T-cell (primary cell): Measurements from ENCODE around the gene TENT4B. TPM values are rescaled to one million over a fixed set of nuclear protein-coding genes. Genes with fewer than 3 reads are reported as not detected.

Source experiments
- ATAC-seq, 4 experiments: fragments of 200-7000 bp in 3 of 4; fragments of 150-1000 bp in 1 of 4; cut with Tn5 transposase; replicated peaks in 1 of 4; 1 replicate in 3 of 4; 2 replicates in 1 of 4; pipeline ENCODE4 v1.10.0; 2021; ENCODE audit warnings: moderate library complexity in 3 of 4, mild to moderate bottlenecking in 2 of 4, moderate number of reproducible peaks in 1 of 4
- CTCF ChIA-PET, 2 donors: fragments of 300-600 bp; sonication (Branson Sonifier 250); formaldehyde crosslinking; loops; one replicate each; lab custom pipeline; 2022; ENCODE audit warnings: antibody characterized with exemption in 2 of 2; lab: Charles Lee
- POLR2A ChIA-PET, 2 donors: fragments of 300-600 bp; sonication (Branson Sonifier 250); formaldehyde crosslinking; loops; one replicate each; lab custom pipeline; 2022; ENCODE audit warnings: antibody characterized with exemption in 2 of 2; lab: Charles Lee
- DNase-seq, 35 experiments: peaks; one replicate each; pipeline versions ENCODE4 v3.0.0 to v3.0.0-alpha.2; 2013 to 2023
- H3K27ac ChIP-seq: one replicate; pipeline ENCODE4 v1.5.1; 2013; ENCODE audit warnings: low read length
- H3K27me3 ChIP-seq, 2 experiments: replicated peaks in 1 of 2; 1 replicate in 1 of 2; 2 replicates in 1 of 2; pipeline versions ENCODE4 v1.6.1 to v1.7.0; 2013; ENCODE audit warnings: low read length in 1 of 2, mixed read lengths in 1 of 2; ENCODE audit not compliant: control insufficient read depth in 2 of 2, insufficient read depth in 2 of 2; ENCODE audit errors: extremely low read depth in 1 of 2
- H3K36me3 ChIP-seq, 2 donors: 1 replicate in 1 of 2; 2 replicates in 1 of 2; pipeline versions ENCODE4 v1.6.1 to v1.7.0; 2013; ENCODE audit warnings: low read length in 1 of 2; ENCODE audit not compliant: control insufficient read depth in 2 of 2, insufficient read depth in 1 of 2; ENCODE audit errors: extremely low read depth in 1 of 2
- H3K4me1 ChIP-seq, 2 experiments: 1 replicate in 1 of 2; 2 replicates in 1 of 2; pipeline versions ENCODE4 v1.6.1 to v1.7.0; 2013; ENCODE audit warnings: low read length in 2 of 2, mixed read lengths in 1 of 2; ENCODE audit not compliant: insufficient read depth in 2 of 2, control insufficient read depth in 1 of 2; ENCODE audit errors: extremely low read depth in 1 of 2
- H3K4me3 ChIP-seq, 2 donors: 1 replicate in 1 of 2; 2 replicates in 1 of 2; pipeline versions ENCODE4 v1.5.1 to v1.7.0; 2013; ENCODE audit warnings: mild to moderate bottlenecking in 2 of 2, low read length in 1 of 2, moderate library complexity in 1 of 2; ENCODE audit not compliant: control insufficient read depth in 1 of 2; ENCODE audit errors: extremely low read depth in 1 of 2
- H3K9me3 ChIP-seq: 2 replicates; pipeline ENCODE4 v1.7.0; 2013
- H3K27ac Mint-ChIP-seq, 2 donors: one replicate each; pipeline ENCODE4 v1.8.0; 2020 to 2021; ENCODE audit warnings: mild to moderate bottlenecking in 2 of 2, mixed read lengths in 2 of 2
- H3K27me3 Mint-ChIP-seq, 2 donors: one replicate each; pipeline ENCODE4 v1.8.0; 2021 to 2022; ENCODE audit warnings: mixed read lengths in 2 of 2
- H3K36me3 Mint-ChIP-seq: one replicate; pipeline ENCODE4 v1.8.0; 2021; ENCODE audit warnings: mixed read lengths
- H3K4me1 Mint-ChIP-seq, 3 donors: one replicate each; pipeline ENCODE4 v1.8.0; 2020 to 2022; ENCODE audit warnings: mixed read lengths in 3 of 3, mild to moderate bottlenecking in 1 of 3
- H3K4me3 Mint-ChIP-seq, 3 donors: one replicate each; pipeline ENCODE4 v1.8.0; 2020 to 2022; ENCODE audit warnings: mild to moderate bottlenecking in 3 of 3, mixed read lengths in 3 of 3, moderate library complexity in 3 of 3
- H3K9me3 Mint-ChIP-seq, 3 donors: one replicate each; pipeline ENCODE4 v1.8.0; 2020 to 2022; ENCODE audit warnings: mixed read lengths in 3 of 3
- WGBS: methylation state at CpG from one replicate; pipeline ENCODE4 v1.1.5; 2013; ENCODE audit warnings: missing lambda C conversion rate; ENCODE audit not compliant: insufficient coverage; 5-methylcytosine and 5-hydroxymethylcytosine counted together
- total RNA-seq, 35 experiments: library from RNA in 6 of 35; stranded (reverse) in 6 of 35; fragments of 120-200 nt in 1 of 35; gene quantifications; one replicate each; pipeline versions ENCODE4 v1.2.1 to v1.2.4 and lab custom pipeline; 2013 to 2026

The TENT4B gene
- total RNA-seq, 5 donors from 2014 or later (not counting 1 experiment from before 2014, with no cell fraction given): 20.2 to 31.9 (median 20.9) TPM

DNA sequence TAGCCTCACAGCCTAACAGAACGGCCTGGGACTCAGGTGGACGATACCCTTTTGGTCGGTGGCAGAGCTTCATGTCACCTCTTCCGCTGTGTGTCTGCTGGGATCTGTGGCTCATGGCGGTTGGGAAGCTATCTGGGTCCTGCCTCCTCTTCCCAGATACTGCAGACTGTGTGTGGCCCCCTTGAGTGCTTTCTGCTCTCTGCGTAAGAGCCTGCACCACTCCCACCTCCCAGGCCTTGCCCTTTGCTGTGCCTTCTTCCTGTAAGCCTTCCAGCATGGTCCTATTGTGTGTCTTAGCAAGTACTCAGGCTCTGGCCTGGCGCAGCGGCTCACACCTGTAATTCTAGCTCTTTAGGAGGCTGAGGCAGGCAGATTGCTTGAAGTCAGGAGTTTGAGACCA, 95.7 kb downstream of the TENT4B start:
- DNase-seq: no peak
- H3K9me3 Mint-ChIP-seq: no peaks in the 10 kb centered on the region
- ChIA-PET POLR2A (no interaction called here), CTCF (no interaction called here)
- Histone ChIP-seq H3K27ac (no peak overlapping the region), H3K36me3 (no peaks in the 10 kb centered on the region), H3K4me3 (no peak overlapping the region), H3K4me1 (peaks cover 3 to 22% of the 10 kb centered on the region in 2 experiments), H3K9me3 (no peaks in the 10 kb centered on the region), H3K27me3 (peaks cover 0 to 30% of the 10 kb centered on the region in 2 experiments)
- peak overlapping the region in 1 of 2 donors; percentile 6 for H3K27ac Mint-ChIP-seq
- no peak for ATAC-seq
- H3K36me3 Mint-ChIP-seq: no peaks in the 10 kb centered on the region
- H3K4me3 Mint-ChIP-seq: no peak overlapping the region
- H3K4me1 Mint-ChIP-seq: peaks cover 7 to 14% (median 10%) of the 10 kb centered on the region in 3 donors
- 91% methylated on average over 8 of the region's 8 CpGs for WGBS
- H3K27me3 Mint-ChIP-seq: no peaks in the 10 kb centered on the region

DNA sequence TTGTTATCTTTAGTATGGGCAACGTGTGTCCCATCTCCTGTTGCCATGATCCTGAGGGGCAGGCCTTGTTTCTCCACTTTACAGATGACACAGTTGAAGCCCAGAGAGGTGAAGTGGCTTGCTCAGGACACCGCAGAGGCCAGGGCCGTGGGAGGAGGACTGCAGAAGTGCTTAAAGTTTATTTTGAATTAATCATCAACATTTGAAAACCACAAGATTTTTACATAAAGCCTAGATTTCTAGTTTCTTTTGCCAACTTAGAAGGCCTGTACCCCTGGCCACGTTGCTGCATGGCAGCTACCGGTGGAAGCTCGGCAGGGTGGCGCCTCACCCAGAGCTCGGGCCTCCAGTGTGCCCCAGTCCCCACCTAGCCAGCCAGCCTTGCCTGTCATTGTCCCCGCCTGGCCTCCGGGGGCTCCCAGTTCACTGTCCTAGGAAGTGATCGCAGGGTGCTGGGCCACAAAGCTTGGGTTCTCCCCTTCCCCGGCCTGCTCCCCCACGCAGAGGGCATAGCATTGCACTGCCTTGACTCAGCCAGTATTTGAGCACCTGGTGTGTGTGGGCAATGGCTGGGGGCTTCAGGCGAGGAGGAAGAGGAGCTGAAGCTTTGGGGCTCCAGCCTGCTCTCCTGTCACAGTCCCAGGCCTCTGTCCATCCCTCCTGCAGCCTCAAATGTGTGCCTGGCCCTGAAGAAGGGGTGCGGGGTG, 98.4 kb downstream of the TENT4B start:
- 87% methylated on average over 9 of the region's 15 CpGs for WGBS
- ATAC-seq (no peak), DNase-seq (no peak)
- Mint-ChIP-seq H3K9me3 (no peaks in the 10 kb centered on the region), H3K27ac (peak overlapping the region in 1 of 2 donors; percentile 44), H3K27me3 (peaks cover 0 to 3% of the 10 kb centered on the region in 2 donors), H3K4me1 (peaks cover 0 to 7% (median 1%) of the 10 kb centered on the region in 3 donors), H3K4me3 (no peak overlapping the region), H3K36me3 (no peaks in the 10 kb centered on the region)
- ChIA-PET CTCF (interaction anchor here in 1 of 2 donors (0.6 to 1.3 kb wide), 2 partner anchors 40 to 412 kb away, joined by 3 to 4 read pairs; no protein-coding TSS in a partner anchor), POLR2A (interaction anchor here in 1 of 2 donors (0.7 kb wide), 1 partner anchor 63 kb away, joined by 3 read pairs; no protein-coding TSS in a partner anchor)
- no peak overlapping the region for H3K4me3 ChIP-seq
- peaks cover 0 to 12% of the 10 kb centered on the region in 2 experiments for H3K27me3 ChIP-seq
- no peak overlapping the region for H3K27ac ChIP-seq
- no peaks in the 10 kb centered on the region for H3K9me3 ChIP-seq
- H3K36me3 ChIP-seq: no peaks in the 10 kb centered on the region
- H3K4me1 ChIP-seq: peaks cover 0 to 6% of the 10 kb centered on the region in 2 experiments

DNA sequence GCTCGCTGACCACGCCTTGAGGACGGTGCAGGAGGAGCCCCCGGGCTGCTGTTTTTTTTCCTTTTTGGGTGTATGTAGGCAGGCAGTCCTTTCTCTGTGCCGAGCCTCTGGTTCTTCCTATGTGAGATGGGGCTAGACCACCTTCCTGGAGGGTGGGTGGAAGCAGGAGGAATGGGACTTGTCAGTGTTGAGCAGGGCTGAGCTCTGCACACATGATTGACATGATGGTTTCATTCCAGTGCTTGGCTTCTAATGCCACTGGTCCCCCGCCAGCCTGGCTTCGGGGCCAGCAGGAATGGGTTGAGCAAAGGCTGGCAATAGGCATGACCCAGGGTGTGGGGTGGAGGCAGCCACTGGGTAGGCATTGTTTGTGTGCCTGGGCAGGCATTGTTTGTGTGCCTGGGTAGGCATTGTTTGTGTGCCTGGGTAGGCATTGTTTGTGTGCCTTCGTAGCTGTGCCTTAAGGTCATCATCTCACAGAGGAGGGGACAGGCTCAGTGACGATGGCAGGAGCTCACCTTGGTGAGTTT, 99.0 kb downstream of the TENT4B start:
- H3K36me3 Mint-ChIP-seq: no peaks in the 10 kb centered on the region
- Histone ChIP-seq H3K27me3 (peaks cover 0 to 6% of the 10 kb centered on the region in 2 experiments), H3K4me3 (no peak overlapping the region), H3K27ac (no peak overlapping the region), H3K4me1 (no peaks in the 10 kb centered on the region), H3K36me3 (no peaks in the 10 kb centered on the region), H3K9me3 (no peaks in the 10 kb centered on the region)
- no peak for DNase-seq
- ATAC-seq: no peak
- peaks cover 0 to 3% of the 10 kb centered on the region in 2 donors for H3K27me3 Mint-ChIP-seq
- POLR2A ChIA-PET: no interaction called here
- WGBS: 90% methylated on average over 5 of the region's 9 CpGs
- H3K4me3 Mint-ChIP-seq: no peak overlapping the region
- H3K9me3 Mint-ChIP-seq: no peaks in the 10 kb centered on the region
- CTCF ChIA-PET: no interaction called here
- H3K4me1 Mint-ChIP-seq: peaks cover 0 to 2% (median 1%) of the 10 kb centered on the region in 3 donors
- no peak overlapping the region for H3K27ac Mint-ChIP-seq

DNA sequence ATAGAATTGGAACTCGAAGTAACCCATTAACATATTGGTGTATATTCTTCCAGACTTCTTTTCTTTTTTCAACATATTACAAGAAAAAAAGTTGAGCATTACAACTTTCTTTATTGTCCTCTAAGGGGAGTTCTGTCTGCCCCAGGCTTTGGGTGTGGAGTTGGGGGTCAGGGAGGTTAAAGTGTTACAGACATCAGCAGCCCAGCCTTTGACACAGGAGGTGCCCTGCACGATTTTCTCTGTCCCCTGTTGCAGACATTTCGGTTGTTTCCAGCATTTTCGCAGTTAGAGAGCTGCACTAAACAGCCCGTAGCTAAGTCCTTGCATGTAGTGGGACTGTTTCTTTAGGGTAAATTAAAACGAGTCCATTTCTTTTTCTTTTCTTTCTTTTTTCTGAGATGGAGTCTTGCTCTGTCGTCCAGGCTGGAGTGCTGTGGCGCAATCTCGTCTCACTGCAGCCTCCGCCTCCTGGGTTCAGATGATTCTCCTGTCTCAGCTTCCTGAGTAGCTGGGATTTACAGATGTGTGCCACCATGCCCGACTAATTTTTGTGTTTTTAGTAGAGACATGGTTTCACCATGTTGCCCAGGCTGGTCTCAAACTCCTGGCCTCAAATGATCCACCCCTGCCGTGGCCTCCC, 99.9 kb downstream of the TENT4B start:
- H3K36me3 Mint-ChIP-seq: no peaks in the 10 kb centered on the region

DNA sequence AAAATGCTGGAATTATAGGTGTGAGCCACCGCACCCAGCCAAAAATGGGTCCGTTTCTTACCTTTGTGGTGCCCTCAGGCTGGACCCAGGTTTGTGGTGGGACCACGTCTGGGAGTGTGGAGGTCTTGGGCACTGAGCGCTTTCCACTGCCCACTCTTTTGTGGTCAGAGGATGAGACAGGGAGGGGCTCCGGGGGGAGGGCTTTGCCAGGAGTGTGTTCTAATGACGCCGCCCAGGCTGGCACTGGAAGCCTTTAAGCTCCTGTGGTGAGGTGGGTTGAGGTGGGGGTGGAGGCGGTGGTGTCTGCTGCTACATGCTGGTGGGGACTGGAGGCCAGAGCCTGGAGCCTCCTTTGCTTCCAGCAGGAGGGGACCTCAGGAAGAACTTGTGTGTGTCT, 100.4 kb downstream of the TENT4B start:
- H3K27me3 Mint-ChIP-seq: peaks cover 0 to 3% of the 10 kb centered on the region in 2 donors
- H3K4me1 Mint-ChIP-seq: peaks cover 0 to 1% (median 0%) of the 10 kb centered on the region in 3 donors
- no peak overlapping the region for H3K27ac ChIP-seq
- DNase-seq: no peak
- H3K27me3 ChIP-seq: peaks cover 0 to 5% of the 10 kb centered on the region in 2 experiments
- H3K36me3 ChIP-seq: no peaks in the 10 kb centered on the region
- no peak for ATAC-seq
- no peak overlapping the region for H3K27ac Mint-ChIP-seq
- ChIA-PET CTCF (interaction anchor here in 1 of 2 donors (1.5 kb wide), 1 partner anchor 101 kb away, joined by 4 read pairs; no protein-coding TSS in a partner anchor), POLR2A (no interaction called here)
- no peaks in the 10 kb centered on the region for H3K36me3 Mint-ChIP-seq
- H3K4me3 Mint-ChIP-seq: no peak overlapping the region
- H3K4me3 ChIP-seq: no peak overlapping the region
- no peaks in the 10 kb centered on the region for H3K4me1 ChIP-seq
- WGBS: 80% methylated on average over 8 of the region's 8 CpGs
- H3K9me3 Mint-ChIP-seq: no peaks in the 10 kb centered on the region
- H3K9me3 ChIP-seq: no peaks in the 10 kb centered on the region

More for the DNA sequence above, 99.9 kb downstream of the TENT4B start:
- no peaks in the 10 kb centered on the region for H3K9me3 Mint-ChIP-seq
- Histone ChIP-seq H3K4me1 (no peaks in the 10 kb centered on the region), H3K27me3 (peaks cover 0 to 5% of the 10 kb centered on the region in 2 experiments), H3K27ac (no peak overlapping the region), H3K9me3 (no peaks in the 10 kb centered on the region), H3K4me3 (no peak overlapping the region), H3K36me3 (no peaks in the 10 kb centered on the region)
- ChIA-PET POLR2A (no interaction called here), CTCF (no interaction called here)
- peaks cover 0 to 1% (median 0%) of the 10 kb centered on the region in 3 donors for H3K4me1 Mint-ChIP-seq
- ATAC-seq (no peak), DNase-seq (no peak)
- WGBS: 94% methylated on average over 6 of the region's 12 CpGs
- no peak overlapping the region for H3K4me3 Mint-ChIP-seq
- H3K27ac Mint-ChIP-seq: no peak overlapping the region
- peaks cover 0 to 3% of the 10 kb centered on the region in 2 donors for H3K27me3 Mint-ChIP-seq

DNA sequence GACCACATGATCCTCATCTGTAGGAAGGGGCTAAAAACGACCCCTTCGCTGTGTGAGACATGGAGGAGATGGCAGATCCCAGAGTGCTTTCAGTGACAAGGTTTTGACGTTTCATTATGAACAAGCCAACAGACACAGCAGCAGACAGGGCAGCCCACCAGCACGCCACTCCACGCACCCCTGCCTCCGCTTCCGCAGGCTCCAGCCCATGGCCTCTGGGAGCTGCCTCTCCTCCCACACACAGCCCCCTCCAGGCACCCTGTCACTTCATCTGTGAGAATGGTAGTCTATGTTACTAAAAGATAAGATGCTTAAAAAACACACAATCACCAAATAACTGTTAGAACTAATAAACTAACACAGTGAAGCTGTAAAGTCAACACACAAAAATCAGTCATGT, 101.0 kb downstream of the TENT4B start:
- POLR2A ChIA-PET: no interaction called here
- ATAC-seq (no peak), DNase-seq (no peak)
- no peaks in the 10 kb centered on the region for H3K9me3 Mint-ChIP-seq
- WGBS: 80% methylated on average over 3 of the region's 7 CpGs
- no peak overlapping the region for H3K4me3 ChIP-seq
- no peaks in the 10 kb centered on the region for H3K36me3 ChIP-seq
- H3K27ac Mint-ChIP-seq: no peak overlapping the region
- peaks cover 0 to 3% of the 10 kb centered on the region in 2 donors for H3K27me3 Mint-ChIP-seq
- peaks cover under 1 to 1% (median 1%) of the 10 kb centered on the region in 3 donors for H3K4me1 Mint-ChIP-seq
- H3K4me3 Mint-ChIP-seq: no peak overlapping the region
- H3K27me3 ChIP-seq: peaks cover 0 to 5% of the 10 kb centered on the region in 2 experiments
- CTCF ChIA-PET: interaction anchor here in 1 of 2 donors (1.5 kb wide), 1 partner anchor 100 kb away, joined by 4 read pairs; no protein-coding TSS in a partner anchor
- H3K27ac ChIP-seq: no peak overlapping the region
- peaks cover 0 to under 1% of the 10 kb centered on the region in 2 experiments for H3K4me1 ChIP-seq
- no peaks in the 10 kb centered on the region for H3K36me3 Mint-ChIP-seq
- no peaks in the 10 kb centered on the region for H3K9me3 ChIP-seq
